ENCODE results near the gene PAK4.

- TF ChIP-seq CTCF (IDR thresholded peaks at IDR 0.05; ENCODE audit: poor library complexity) (no peak), EZH2 (IDR thresholded peaks at IDR 0.05; ENCODE audit: borderline replicate concordance) (no peak), EZH2phosphoT487 (IDR thresholded peaks at IDR 0.05; ENCODE audit: low read depth, severe bottlenecking, unreplicated experiment) (no peak)
These were observed 18.9 kb downstream of the PAK4 start for GRCh38 chr19:39144290-39145071.
